Mesothelial cell of epicardium (in vitro differentiated cells): Measurements from ENCODE around the gene FBXO21. TPM values are rescaled to one million over a fixed set of nuclear protein-coding genes. Genes with fewer than 3 reads are reported as not detected.

Experiments
- DNase-seq, 2 experiments: peaks; one replicate each; pipeline ENCODE4 v3.0.0; 2021; ENCODE audit warnings: low spot score in 2 of 2; ENCODE audit not compliant: unreplicated experiment in 2 of 2
- H3K27ac Mint-ChIP-seq: 2 replicates; pipeline ENCODE4 v1.8.0; 2021; ENCODE audit warnings: mixed read lengths
- H3K27me3 Mint-ChIP-seq: 2 replicates; pipeline ENCODE4 v1.8.0; 2021; ENCODE audit warnings: low read depth, mixed read lengths
- H3K36me3 Mint-ChIP-seq: 2 replicates; pipeline ENCODE4 v1.8.0; 2021; ENCODE audit warnings: mixed read lengths
- H3K4me1 Mint-ChIP-seq: 2 replicates; pipeline ENCODE4 v1.8.0; 2021; ENCODE audit warnings: mixed read lengths
- H3K4me3 Mint-ChIP-seq: 2 replicates; pipeline ENCODE4 v1.8.0; 2021; ENCODE audit warnings: mild to moderate bottlenecking, moderate library complexity, mixed read lengths
- H3K9me3 Mint-ChIP-seq: 2 replicates; pipeline ENCODE4 v1.8.0; 2021; ENCODE audit warnings: mixed read lengths
- CTCF ChIP-seq: fragments of 200-600 bp; sonication (generic); IDR thresholded peaks from one replicate; pipeline ENCODE4 v1.5.0; 2021; ENCODE audit warnings: antibody characterized with exemption; ENCODE audit not compliant: unreplicated experiment
- total RNA-seq: library from RNA; stranded (reverse); gene quantifications from 3 replicates; pipeline ENCODE4 v1.2.1, GENCODE V29; 2021

Gene FBXO21
- total RNA-seq, 1 donor from 2014 or later: 57.5 TPM

GRCh38 chr12:117143008-117143532 lies 47.2 kb downstream of the FBXO21 start:
- Mint-ChIP-seq H3K4me1 (peaks cover 27% of the 10 kb centered on the region), H3K27me3 (no peaks in the 10 kb centered on the region), H3K9me3 (no peaks in the 10 kb centered on the region), H3K36me3 (peaks cover 12% of the 10 kb centered on the region), H3K4me3 (peak overlapping the region; percentile 12), H3K27ac (peak overlapping the region; percentile 91)
- no peak for TF ChIP-seq CTCF
- DNase-seq: peak; percentile 28 to 63

- Mint-ChIP-seq H3K4me3 (no peak overlapping the region), H3K4me1 (peaks cover 27% of the 10 kb centered on the region), H3K27me3 (no peaks in the 10 kb centered on the region), H3K27ac (no peak overlapping the region), H3K9me3 (no peaks in the 10 kb centered on the region), H3K36me3 (peaks cover 8% of the 10 kb centered on the region)
- no peak for TF ChIP-seq CTCF
- no peak for DNase-seq
Observed at GRCh38 chr12:117142094-117142493, 48.2 kb downstream of the FBXO21 start.

GRCh38 chr12:117141097-117141898 lies 49.0 kb downstream of the FBXO21 start:
- no peak overlapping the region for H3K27ac Mint-ChIP-seq
- H3K36me3 Mint-ChIP-seq: peaks cover 8% of the 10 kb centered on the region
- no peaks in the 10 kb centered on the region for H3K9me3 Mint-ChIP-seq
- H3K4me1 Mint-ChIP-seq: peaks cover 27% of the 10 kb centered on the region
- no peak overlapping the region for H3K4me3 Mint-ChIP-seq
- H3K27me3 Mint-ChIP-seq: no peaks in the 10 kb centered on the region
- TF ChIP-seq CTCF: no peak
- DNase-seq: no peak

GRCh38 chr12:117140397-117141096 lies 49.7 kb downstream of the FBXO21 start:
- no peak overlapping the region for H3K27ac Mint-ChIP-seq
- no peak overlapping the region for H3K4me3 Mint-ChIP-seq
- DNase-seq: no peak
- H3K9me3 Mint-ChIP-seq: no peaks in the 10 kb centered on the region
- TF ChIP-seq CTCF: no peak
- H3K4me1 Mint-ChIP-seq: peaks cover 27% of the 10 kb centered on the region
- H3K36me3 Mint-ChIP-seq: peaks cover 2% of the 10 kb centered on the region
- no peaks in the 10 kb centered on the region for H3K27me3 Mint-ChIP-seq

- Mint-ChIP-seq H3K4me1 (peaks cover 24% of the 10 kb centered on the region), H3K9me3 (no peaks in the 10 kb centered on the region), H3K27ac (no peak overlapping the region), H3K27me3 (no peaks in the 10 kb centered on the region), H3K4me3 (no peak overlapping the region), H3K36me3 (no peaks in the 10 kb centered on the region)
- no peak for DNase-seq
- no peak for TF ChIP-seq CTCF
Observed at GRCh38 chr12:117139025-117139717, 51.1 kb downstream of the FBXO21 start.
